ENCODE data around the gene RBM18. TPM values are rescaled to one million over a fixed set of nuclear protein-coding genes. Genes with fewer than 3 reads are reported as not detected.

The RBM18 gene
- polyA plus RNA-seq, 3 donors, result 30.7 to 33.1 (median 32.3) TPM

- no peak for DNase-seq (ENCODE audit: extremely low read depth in 1 of 11, low read depth in 9 of 11, low spot score in 4 of 11)
Observed at GRCh38 chr9:122216138-122216797, 48.4 kb downstream of the RBM18 start.

DNA sequence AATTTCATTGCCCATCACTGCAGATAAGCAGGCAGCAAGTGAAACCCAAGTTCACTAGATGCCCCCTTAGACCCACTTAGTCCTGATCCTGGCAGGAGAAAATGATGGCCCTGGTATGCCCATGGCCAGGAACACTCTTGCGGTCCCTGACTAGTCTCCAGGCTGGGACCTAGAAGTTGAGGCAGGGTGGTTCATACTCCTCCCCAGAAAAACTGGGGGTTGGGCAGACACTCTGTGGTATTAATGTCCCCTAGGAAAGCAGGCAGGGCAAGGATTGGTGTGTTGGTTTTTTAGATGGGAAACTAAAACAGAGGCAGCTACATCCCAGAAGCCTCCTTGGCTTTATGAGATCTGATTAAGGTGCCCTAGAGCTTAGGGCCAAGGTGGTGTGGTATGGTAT lies 49.0 kb downstream of the RBM18 start:
- no peak for DNase-seq (ENCODE audit: extremely low read depth in 1 of 11, low read depth in 9 of 11, low spot score in 4 of 11)

DNA sequence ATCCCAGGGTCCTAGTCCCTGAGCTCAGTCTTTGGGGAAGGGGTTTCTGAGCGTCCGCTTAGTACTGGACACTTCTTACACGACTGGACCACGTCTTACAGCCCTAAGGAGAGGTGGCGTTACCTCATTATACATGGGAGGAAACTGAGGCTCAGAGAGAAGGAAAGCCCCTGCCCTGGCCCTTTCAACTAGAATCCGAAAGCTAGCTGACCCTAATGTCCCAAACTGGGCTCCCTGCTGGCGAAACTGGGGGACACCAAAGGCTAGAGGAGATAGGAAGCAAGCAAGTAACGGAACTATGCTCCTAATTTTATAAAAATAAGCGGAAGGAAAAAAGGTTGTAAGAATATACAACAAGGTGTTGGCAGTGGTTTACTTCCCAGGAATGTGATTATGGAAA lies 50.1 kb downstream of the RBM18 start:
- DNase-seq (ENCODE audit: extremely low read depth in 1 of 11, low read depth in 9 of 11, low spot score in 4 of 11), result no peak

- no peak for DNase-seq (ENCODE audit: extremely low read depth in 1 of 11, low read depth in 9 of 11, low spot score in 4 of 11)
Observed at GRCh38 chr9:122213589-122214413, 50.8 kb downstream of the RBM18 start.

DNA sequence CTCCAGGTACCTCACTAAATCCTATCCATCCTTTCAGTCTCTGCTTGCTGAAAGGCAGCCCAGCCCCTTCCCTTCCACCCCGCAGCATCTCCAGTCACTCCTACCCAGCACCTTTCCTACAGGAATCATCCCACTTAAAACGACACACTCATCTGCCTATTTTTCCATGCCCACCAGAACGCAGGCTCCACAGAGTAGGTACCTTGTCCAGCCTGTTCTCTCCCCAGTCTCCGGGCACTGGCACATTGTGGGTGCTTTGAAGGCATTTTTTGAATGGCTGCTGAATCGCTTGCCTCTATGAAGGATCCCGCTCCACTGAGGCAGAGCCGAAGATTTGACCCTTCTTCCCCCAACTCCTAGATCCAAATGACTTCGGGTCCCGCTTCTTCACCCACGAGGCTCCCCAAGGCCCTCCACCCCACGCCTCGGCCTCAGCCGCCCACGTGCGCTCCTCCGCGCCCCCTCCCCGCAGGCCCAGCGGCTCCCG lies 51.5 kb downstream of the RBM18 start:
- no peak for DNase-seq (ENCODE audit: extremely low read depth in 1 of 11, low read depth in 9 of 11, low spot score in 4 of 11)

GRCh38 chr9:122212473-122213004 lies 52.1 kb downstream of the RBM18 start:
- DNase-seq (ENCODE audit: extremely low read depth in 1 of 11, low read depth in 9 of 11, low spot score in 4 of 11), result no peak

- no peak for DNase-seq (ENCODE audit: extremely low read depth in 1 of 11, low read depth in 9 of 11, low spot score in 4 of 11)
Observed at GRCh38 chr9:122209451-122209850, 55.2 kb downstream of the RBM18 start.

DNA sequence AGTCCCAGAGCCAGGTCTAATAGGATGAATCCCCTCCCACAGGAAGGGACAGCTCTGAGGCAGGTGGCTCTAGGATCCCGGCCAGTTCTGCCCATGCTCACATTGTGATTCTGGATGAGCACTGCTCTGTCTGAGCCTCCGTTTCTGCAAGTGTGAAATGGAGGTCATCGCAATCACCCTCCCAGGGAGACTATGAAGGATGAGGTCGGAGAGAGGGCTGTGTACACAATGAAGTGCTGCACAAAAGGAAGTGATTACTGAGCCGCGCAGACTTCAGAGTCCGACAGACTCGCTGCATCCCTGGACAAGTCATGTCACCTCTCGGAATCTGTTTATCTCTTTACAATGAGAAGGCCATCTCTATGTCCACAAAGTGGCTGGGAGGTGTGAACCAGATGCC lies 57.5 kb downstream of the RBM18 start:
- DNase-seq (ENCODE audit: extremely low read depth in 1 of 11, low read depth in 9 of 11, low spot score in 4 of 11), result no peak

DNA sequence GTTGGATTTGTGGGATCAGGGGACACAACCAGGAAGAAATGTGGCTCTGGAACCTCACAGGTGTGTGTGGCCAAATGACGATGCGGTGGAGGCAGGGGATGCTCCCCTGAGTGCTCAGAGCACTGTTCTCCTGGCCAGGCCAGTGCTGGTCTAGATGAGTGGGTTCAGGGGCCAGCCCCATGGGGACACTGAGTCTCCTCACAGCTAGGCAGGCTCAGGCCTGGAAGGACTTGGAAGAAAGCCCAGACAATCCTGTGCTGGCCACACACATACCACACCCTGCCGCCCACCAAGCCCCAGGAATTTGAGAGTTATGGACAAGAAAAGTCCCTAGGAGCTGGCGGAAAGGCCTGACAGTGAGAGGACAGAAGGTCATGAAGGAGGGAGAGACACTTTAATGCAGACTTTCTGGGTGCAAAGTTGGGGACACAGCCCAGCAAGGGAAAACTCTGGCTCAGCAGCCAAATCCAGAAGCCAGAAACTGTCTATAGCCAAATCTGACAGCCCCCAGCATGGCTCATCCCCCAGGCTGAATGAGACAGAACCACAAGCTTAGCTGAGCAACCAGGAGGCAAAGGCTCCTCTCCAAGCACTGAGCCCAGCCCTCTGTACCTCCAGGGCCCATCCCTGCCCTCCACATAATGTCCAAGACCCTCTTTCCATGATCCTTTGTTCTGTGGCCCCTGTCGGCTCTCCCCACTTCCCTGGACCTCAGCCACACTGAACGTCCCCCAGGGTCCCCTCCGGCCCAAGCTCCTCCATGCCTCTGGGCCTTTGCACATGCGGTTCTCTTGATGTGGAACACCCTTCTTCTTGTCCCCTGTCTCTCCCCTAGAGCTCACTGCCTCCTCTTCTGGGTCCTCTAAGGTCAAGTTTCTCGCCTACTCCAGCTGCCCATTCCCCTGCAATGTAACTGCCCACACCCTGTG lies 58.3 kb downstream of the RBM18 start:
- DNase-seq (ENCODE audit: extremely low read depth in 1 of 11, low read depth in 9 of 11, low spot score in 4 of 11), result no peak

DNA sequence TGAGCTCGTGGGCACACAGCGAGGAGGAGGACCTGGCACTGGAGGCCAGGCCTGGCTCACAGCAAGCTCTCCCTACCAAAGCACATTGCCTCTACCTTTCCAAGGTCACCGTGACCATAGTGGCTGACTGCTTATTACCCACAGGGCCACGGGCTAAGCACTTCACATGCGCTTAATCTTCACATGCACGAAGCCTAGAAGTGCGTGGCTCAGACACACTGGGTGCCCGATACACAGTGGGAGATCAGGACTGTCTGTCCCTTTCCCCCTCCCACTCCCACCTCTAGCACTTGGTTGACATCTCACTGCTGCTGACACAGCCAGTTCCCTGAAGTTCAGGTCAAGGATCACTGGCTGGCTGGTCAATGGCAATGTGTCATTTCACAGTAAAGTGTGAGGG lies 59.5 kb downstream of the RBM18 start:
- no peak for DNase-seq (ENCODE audit: extremely low read depth in 1 of 11, low read depth in 9 of 11, low spot score in 4 of 11)

DNA sequence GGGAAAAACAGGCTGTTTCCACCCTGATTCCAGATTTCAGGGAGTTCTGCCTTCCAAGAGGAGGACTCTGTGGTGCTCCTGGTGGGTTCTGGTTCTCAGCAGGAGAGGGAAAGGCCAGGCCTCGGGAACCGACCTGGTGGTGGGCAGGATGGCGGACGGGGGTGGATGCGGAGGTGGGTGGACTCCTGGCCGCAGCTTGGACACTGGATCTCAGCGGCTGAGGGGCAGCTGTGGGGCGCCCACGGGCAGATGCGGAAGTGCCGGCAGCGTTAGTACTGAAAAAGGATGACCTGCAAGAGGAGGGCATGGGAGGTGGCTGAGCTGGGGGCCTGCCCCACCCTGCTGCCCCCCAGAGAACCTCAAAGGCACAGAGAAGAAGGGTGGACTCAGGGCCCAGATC lies 60.1 kb downstream of the RBM18 start:
- DNase-seq (ENCODE audit: extremely low read depth in 1 of 11, low read depth in 9 of 11, low spot score in 4 of 11), result no peak

- no peak for DNase-seq (ENCODE audit: extremely low read depth in 1 of 11, low read depth in 9 of 11, low spot score in 4 of 11)
Observed at GRCh38 chr9:122204055-122204454, 60.6 kb downstream of the RBM18 start.

DNA sequence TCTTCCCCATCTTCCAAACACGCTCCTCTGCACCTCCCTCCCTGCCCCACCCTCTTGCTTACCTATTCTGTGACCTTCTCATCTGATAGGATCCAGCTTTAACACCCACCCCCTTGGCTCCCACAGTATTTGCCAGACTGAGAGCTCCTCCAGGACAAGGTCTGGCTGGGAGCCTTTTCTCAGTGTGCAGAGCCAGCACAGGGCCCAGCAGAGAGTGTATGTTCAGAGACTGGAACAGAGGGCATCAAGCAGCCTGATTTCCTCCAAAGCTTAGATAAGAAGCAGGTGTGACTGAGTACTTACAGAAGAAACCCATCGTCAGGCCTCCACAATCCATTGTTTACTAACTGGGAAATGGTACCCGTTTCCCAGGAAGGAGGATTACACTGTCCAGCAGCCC lies 62.5 kb downstream of the RBM18 start:
- no peak for DNase-seq (ENCODE audit: extremely low read depth in 1 of 11, low read depth in 9 of 11, low spot score in 4 of 11)

DNA sequence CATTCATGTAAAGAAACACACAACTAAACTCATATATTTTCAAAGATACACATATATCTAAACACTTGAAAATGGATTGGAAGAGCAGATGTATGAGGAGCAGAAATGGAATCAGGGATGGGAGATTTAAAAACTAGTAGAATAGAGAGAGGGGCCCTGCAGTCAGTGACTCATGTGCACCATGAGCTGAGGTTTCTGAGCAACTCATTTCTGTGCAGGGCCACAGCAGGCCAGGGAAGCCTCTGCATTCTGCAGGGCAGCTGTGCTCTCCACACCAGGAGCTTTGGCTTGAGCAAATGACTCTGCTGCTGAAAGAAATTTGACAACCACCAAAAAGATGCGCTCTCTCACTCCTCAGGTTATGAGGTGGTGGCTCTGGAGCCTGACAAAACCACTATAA lies 63.0 kb downstream of the RBM18 start:
- no peak for DNase-seq (ENCODE audit: extremely low read depth in 1 of 11, low read depth in 9 of 11, low spot score in 4 of 11)

- DNase-seq (ENCODE audit: extremely low read depth in 1 of 11, low read depth in 9 of 11, low spot score in 4 of 11), result no peak
Observed at GRCh38 chr9:122200960-122201595, 63.6 kb downstream of the RBM18 start.

GRCh38 chr9:122197882-122198281 lies 66.8 kb downstream of the RBM18 start:
- DNase-seq (ENCODE audit: extremely low read depth in 1 of 11, low read depth in 9 of 11, low spot score in 4 of 11), result no peak

GRCh38 chr9:122197426-122197825 lies 67.2 kb downstream of the RBM18 start:
- no peak for DNase-seq (ENCODE audit: extremely low read depth in 1 of 11, low read depth in 9 of 11, low spot score in 4 of 11)

GRCh38 chr9:122195875-122196274 lies 68.8 kb downstream of the RBM18 start:
- DNase-seq (ENCODE audit: extremely low read depth in 1 of 11, low read depth in 9 of 11, low spot score in 4 of 11), result no peak

DNA sequence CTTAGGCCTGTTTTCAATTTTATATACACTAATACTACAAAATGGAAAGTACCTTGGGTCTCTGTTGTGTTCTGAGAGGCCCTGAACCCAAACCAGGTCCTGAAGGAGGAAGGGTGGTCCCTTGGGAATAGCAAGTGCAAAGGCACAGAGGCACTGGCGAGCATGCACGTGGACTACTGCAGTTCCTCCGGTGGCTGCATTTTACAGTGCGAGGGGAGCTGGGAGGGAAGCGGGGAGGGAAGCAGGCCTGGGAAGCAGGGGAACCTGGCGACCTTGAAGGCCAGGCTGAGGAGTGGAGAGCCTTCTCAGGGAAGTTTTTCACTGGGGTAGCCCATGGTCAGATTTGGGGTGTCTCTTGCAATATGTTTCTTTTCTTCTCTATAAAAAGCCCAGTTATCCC lies 71.0 kb downstream of the RBM18 start:
- no peak for DNase-seq (ENCODE audit: extremely low read depth in 1 of 11, low read depth in 9 of 11, low spot score in 4 of 11)

Data from renal cortex interstitium (tissue), 11 donors.